IMR-90 (cell line): ENCODE data around the gene SPTLC3. TPM values are rescaled to one million over a fixed set of nuclear protein-coding genes. Genes with fewer than 3 reads are reported as not detected.

Source experiments
- ATAC-seq: fragments of 200-7000 bp; cut with Tn5 transposase; 2 replicates; pipeline ENCODE4 v1.9.1; 2020; ENCODE audit warnings: low read depth, mild to moderate bottlenecking, moderate library complexity
- BruUV-seq: library from RNA; stranded (reverse); fragments of 400-500 nt; replicated peaks from 2 replicates; lab custom pipeline; 2021; lab: Mats Ljungman, UMichigan
- CTCF ChIA-PET: fragments of 300-600 bp; formaldehyde crosslinking; extraction: SDS; loops from one replicate; lab custom pipeline; 2021; ENCODE audit warnings: antibody characterized with exemption; lab: Yijun Ruan, JAX
- POLR2A ChIA-PET: fragments of 300-600 bp; sonication (Branson Sonifier 250); formaldehyde crosslinking; loops from one replicate; lab custom pipeline; 2022; ENCODE audit warnings: antibody characterized with exemption; ENCODE audit not compliant: unreplicated experiment; lab: Charles Lee
- DNase-seq: peaks from one replicate; pipeline ENCODE4 v3.0.0; 2013
- H2AFZ ChIP-seq: replicated peaks from 2 replicates; pipeline ENCODE3; 2013; ENCODE audit warnings: low read length, mild to moderate bottlenecking; ENCODE audit not compliant: poor library complexity
- H2AK5ac ChIP-seq: 2 replicates; pipeline ENCODE4 v1.6.1; 2013; ENCODE audit warnings: low read depth, low read length, inconsistent platforms
- H2AK9ac ChIP-seq: replicated peaks from 2 replicates; pipeline ENCODE3; 2013; ENCODE audit warnings: mild to moderate bottlenecking, low read depth, low read length, moderate library complexity; ENCODE audit not compliant: poor library complexity
- H2BK120ac ChIP-seq: 2 replicates; pipeline ENCODE4 v1.6.1; 2013; ENCODE audit warnings: low read depth, low read length, inconsistent platforms
- H2BK15ac ChIP-seq: 3 replicates; pipeline ENCODE4 v1.6.1; 2013; ENCODE audit warnings: low read depth, low read length, inconsistent platforms
- H2BK20ac ChIP-seq: 2 replicates; pipeline ENCODE4 v1.6.1; 2013; ENCODE audit warnings: low read depth, mild to moderate bottlenecking, inconsistent platforms, low read length, moderate library complexity
- H2BK5ac ChIP-seq: 2 replicates; pipeline ENCODE4 v1.6.1; 2013; ENCODE audit warnings: mild to moderate bottlenecking, low read depth, low read length, inconsistent platforms; ENCODE audit not compliant: poor library complexity, severe bottlenecking
- H3K14ac ChIP-seq: replicated peaks from 2 replicates; pipeline ENCODE4 v1.6.1; 2013; ENCODE audit warnings: low read depth, low read length, inconsistent platforms
- H3K18ac ChIP-seq: 2 replicates; pipeline ENCODE4 v1.6.1; 2013; ENCODE audit warnings: low read depth, low read length, control low read depth
- H3K23ac ChIP-seq: 2 replicates; pipeline ENCODE4 v1.6.1; 2013; ENCODE audit warnings: low read depth, low read length, inconsistent platforms
- H3K27ac ChIP-seq: 2 replicates; pipeline ENCODE4 v1.5.1; 2013; ENCODE audit warnings: mild to moderate bottlenecking, control low read depth, low read length; ENCODE audit not compliant: insufficient read depth
- H3K27me3 ChIP-seq: 2 replicates; pipeline ENCODE4 v1.6.1; 2013; ENCODE audit warnings: low read length; ENCODE audit not compliant: control insufficient read depth, insufficient read depth
- H3K36me3 ChIP-seq: 2 replicates; pipeline ENCODE4 v1.6.1; 2013; ENCODE audit warnings: low read length, mixed read lengths; ENCODE audit not compliant: control insufficient read depth, insufficient read depth
- H3K4ac ChIP-seq: 2 replicates; pipeline ENCODE4 v1.6.1; 2013; ENCODE audit warnings: low read depth, low read length, inconsistent platforms
- H3K4me1 ChIP-seq: 2 replicates; pipeline ENCODE4 v1.6.1; 2013; ENCODE audit warnings: low read length, mixed read lengths; ENCODE audit not compliant: control insufficient read depth, insufficient read depth
- H3K4me2 ChIP-seq: 2 replicates; pipeline ENCODE4 v1.6.1; 2013; ENCODE audit warnings: low read depth, mild to moderate bottlenecking, control low read depth, low read length, moderate library complexity
- H3K4me3 ChIP-seq: 2 replicates; pipeline ENCODE4 v1.5.1; 2013; ENCODE audit warnings: low read depth, mild to moderate bottlenecking, control low read depth, low read length, moderate library complexity; ENCODE audit not compliant: insufficient read depth
- H3K56ac ChIP-seq: 2 replicates; pipeline ENCODE4 v1.6.1; 2013; ENCODE audit warnings: low read length, inconsistent platforms; ENCODE audit not compliant: insufficient read depth; ENCODE audit errors: extremely low read depth
- H3K79me1 ChIP-seq, 2 experiments: 2 replicates each; pipeline ENCODE4 v1.6.1; 2013; ENCODE audit warnings: low read length in 2 of 2, inconsistent platforms in 1 of 2, low read depth in 1 of 2
- H3K9ac ChIP-seq: 2 replicates; pipeline ENCODE4 v1.6.1; 2013; ENCODE audit warnings: low read depth, low read length, control low read depth
- H3K9me1 ChIP-seq: 2 replicates; pipeline ENCODE4 v1.6.1; 2013; ENCODE audit warnings: low read length, inconsistent platforms; ENCODE audit not compliant: insufficient read depth
- H3K9me3 ChIP-seq: 2 replicates; pipeline ENCODE4 v1.6.1; 2013; ENCODE audit warnings: low read length; ENCODE audit not compliant: control insufficient read depth, insufficient read depth
- H4K20me1 ChIP-seq: 2 replicates; pipeline ENCODE4 v1.6.1; 2013; ENCODE audit warnings: low read length, inconsistent platforms; ENCODE audit not compliant: insufficient read depth
- H4K5ac ChIP-seq: 2 replicates; pipeline ENCODE4 v1.6.1; 2013; ENCODE audit warnings: mild to moderate bottlenecking, low read depth, low read length, control low read depth
- H4K8ac ChIP-seq, 2 experiments: 2 replicates each; pipeline ENCODE4 v1.6.1; 2013; ENCODE audit warnings: low read depth in 2 of 2, low read length in 2 of 2, control low read depth in 1 of 2, inconsistent platforms in 1 of 2
- H4K91ac ChIP-seq: 2 replicates; pipeline ENCODE4 v1.6.1; 2013; ENCODE audit warnings: low read depth, low read length, inconsistent platforms; ENCODE audit not compliant: insufficient read depth
- MAZ ChIP-seq: IDR thresholded peaks from 2 replicates; pipeline ENCODE4 v1.6.1; 2012; ENCODE audit warnings: low read depth, mild to moderate bottlenecking, low read length, improper control_type of control experiment, moderate library complexity, borderline replicate concordance
- NFE2L2 ChIP-seq: fragments of 150-350 bp; IDR thresholded peaks from 2 replicates; pipeline ENCODE4 v1.6.1; 2016; ENCODE audit warnings: low read depth, mild to moderate bottlenecking, low read length
- POLR2A ChIP-seq: IDR thresholded peaks from 2 replicates; pipeline ENCODE4 v1.6.1; 2012; ENCODE audit warnings: mild to moderate bottlenecking, low read depth, low read length
- RCOR1 ChIP-seq: IDR thresholded peaks from 2 replicates; pipeline ENCODE4 v1.6.1; 2012; ENCODE audit warnings: mild to moderate bottlenecking, low read length, improper control_type of control experiment; ENCODE audit not compliant: insufficient replicate concordance
- SMC3 ChIP-seq: fragments of 150-350 bp; IDR thresholded peaks from 2 replicates; pipeline ENCODE4 v1.6.1; 2016; ENCODE audit warnings: low read depth, mild to moderate bottlenecking, antibody characterized with exemption, low read length, moderate library complexity
- WGBS, 2 experiments: methylation state at CpG; one replicate each; pipeline versions ENCODE4 v1.1.5 to v1.1.7; 2013; ENCODE audit warnings: missing lambda C conversion rate in 2 of 2; ENCODE audit not compliant: insufficient read length in 1 of 2; ENCODE audit errors: extremely low coverage in 2 of 2; 5-methylcytosine and 5-hydroxymethylcytosine counted together
- dilution Hi-C: fragments of 300-500 bp; cut with HindIII; formaldehyde crosslinking; loops from one replicate; pipeline ENCODE4 v1.14.3; 2018; ENCODE audit warnings: low sequenced_read_pairs; ENCODE audit not compliant: unreplicated experiment
- in situ Hi-C: fragments of 300-500 bp; cut with MboI; formaldehyde crosslinking; loops from 3 replicates; pipeline ENCODE4 v1.14.3; 2019; ENCODE audit warnings: low sequenced_read_pairs, inconsistent platforms, mixed read lengths
- intact Hi-C: fragments of 100-400 bp; cut with micrococcal nuclease; formaldehyde crosslinking; loops from 2 replicates; pipeline ENCODE4 v1.10.0; 2022
- polyA plus RNA-seq, 3 experiments: library from polyadenylated mRNA; depleted of rRNA; stranded (reverse); fragments of >200 nt; gene quantifications; 2 replicates each; pipeline ENCODE4 v1.2.3, GENCODE V29; 2012; ENCODE audit warnings: low replicate concordance in 1 of 3
- total RNA-seq: library from RNA; depleted of rRNA; stranded (reverse); fragments of >200 nt; gene quantifications from 2 replicates; pipeline ENCODE4 v1.2.3, GENCODE V29; 2012
- TF ChIP-seq, protein P1 (sequence below): fragments of 150-350 bp; IDR thresholded peaks from 2 replicates; pipeline ENCODE4 v1.6.1; 2017; ENCODE audit warnings: mild to moderate bottlenecking, antibody characterized with exemption, low read length, low read depth

The SPTLC3 gene
- total and polyA plus RNA-seq, 2 of the 4 experiments (the other 2 are of a cell fraction): 0.44 to 1.6 TPM

DNA sequence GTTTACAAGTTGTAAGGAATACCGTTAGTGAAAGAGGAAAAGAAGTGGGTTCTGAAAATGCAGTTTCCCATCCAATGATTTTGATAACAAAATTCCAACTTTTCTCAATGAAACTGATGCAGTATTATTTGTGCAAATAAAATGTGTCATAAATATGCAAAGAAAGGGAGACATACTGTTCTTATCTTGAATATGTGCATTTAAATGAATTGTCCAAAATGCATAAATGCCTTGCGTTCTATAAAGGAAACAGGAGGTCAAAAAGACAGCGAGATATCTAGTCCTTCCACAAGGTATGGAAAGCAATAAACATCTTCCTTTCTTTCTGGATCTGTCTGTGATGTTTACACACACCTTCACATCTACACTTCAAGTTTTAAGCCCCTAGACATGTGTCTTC, 157.7 kb downstream of the SPTLC3 start:
- Histone ChIP-seq H2AFZ (no peak overlapping the region), H3K9me1 (no peaks in the 10 kb centered on the region), H3K79me1 (no peaks in the 10 kb centered on the region), H3K4me2 (no peak overlapping the region), H3K27ac (no peak overlapping the region), H4K20me1 (no peaks in the 10 kb centered on the region), H3K27me3 (no peaks in the 10 kb centered on the region), H2BK15ac (no peak overlapping the region), H2BK5ac (no peak overlapping the region), H3K23ac (no peak overlapping the region), H4K5ac (no peak overlapping the region), H3K9me3 (no peaks in the 10 kb centered on the region), H2BK120ac (no peak overlapping the region), H2AK9ac (no peak overlapping the region), H3K18ac (no peak overlapping the region), H2AK5ac (no peak overlapping the region), H3K14ac (no peak overlapping the region), H3K56ac (no peak overlapping the region), H4K8ac (no peak overlapping the region), H4K91ac (no peak overlapping the region), H3K9ac (no peak overlapping the region), H3K4me1 (no peaks in the 10 kb centered on the region), H3K36me3 (no peaks in the 10 kb centered on the region), H3K4ac (no peak overlapping the region), H2BK20ac (no peak overlapping the region), H3K4me3 (no peak overlapping the region)
- DNase-seq: no peak
- POLR2A ChIA-PET: no interaction called here
- BruUV-seq: no TSS peak
- no CpG with 5 or more reads among the region's 3 CpGs for WGBS, 2 experiments
- dilution Hi-C loops (no loop called here), in situ Hi-C loops (no loop called here), intact Hi-C loops (no loop called here)
- no peak for ATAC-seq
- CTCF ChIA-PET: no interaction called here
- no peak for TF ChIP-seq NFE2L2
- no peak for TF ChIP-seq MAZ
- no peak for TF ChIP-seq SMC3
- no peak for TF ChIP-seq RCOR1
- TF ChIP-seq, protein P1, sequence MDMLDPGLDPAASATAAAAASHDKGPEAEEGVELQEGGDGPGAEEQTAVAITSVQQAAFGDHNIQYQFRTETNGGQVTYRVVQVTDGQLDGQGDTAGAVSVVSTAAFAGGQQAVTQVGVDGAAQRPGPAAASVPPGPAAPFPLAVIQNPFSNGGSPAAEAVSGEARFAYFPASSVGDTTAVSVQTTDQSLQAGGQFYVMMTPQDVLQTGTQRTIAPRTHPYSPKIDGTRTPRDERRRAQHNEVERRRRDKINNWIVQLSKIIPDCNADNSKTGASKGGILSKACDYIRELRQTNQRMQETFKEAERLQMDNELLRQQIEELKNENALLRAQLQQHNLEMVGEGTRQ: no peak
- no peak for TF ChIP-seq POLR2A
